DOHH2 (cell line): ENCODE data around the gene CD302.

ENCODE experiments used
- EZH2phosphoT487 ChIP-seq: fragments of 200-600 bp; sonication (generic); IDR thresholded peaks from 2 replicates; pipeline ENCODE4 v1.6.1; 2017; ENCODE audit warnings: borderline replicate concordance, mild to moderate bottlenecking, antibody characterized with exemption, low read length, moderate library complexity, mixed read lengths
- TF ChIP-seq, protein P1 (sequence below): fragments of 200-600 bp; sonication (generic); IDR thresholded peaks from one replicate; pipeline ENCODE4 v1.5.1; 2014; ENCODE audit warnings: antibody characterized with exemption, mild to moderate bottlenecking, low read depth, low read length; ENCODE audit not compliant: poor library complexity, severe bottlenecking

DNA sequence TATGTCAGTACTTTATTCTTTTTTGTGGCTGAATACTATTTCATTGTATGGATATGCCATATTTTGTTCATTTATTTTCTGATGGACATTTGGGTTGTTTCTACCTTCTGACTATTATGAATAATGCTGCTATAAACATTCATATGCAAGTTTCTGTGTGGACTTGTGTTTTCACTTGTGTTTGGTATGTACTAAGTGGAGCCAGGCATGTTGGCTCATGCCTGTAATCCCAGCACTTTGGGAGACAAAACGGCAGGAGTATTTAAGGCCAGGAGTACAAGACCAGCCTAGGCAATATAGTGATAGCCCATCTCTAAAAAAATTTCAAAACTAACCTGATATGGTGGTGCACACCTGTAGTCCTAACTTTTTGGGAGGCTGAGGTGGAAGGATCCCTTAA is 62.4 kb downstream of the CD302 start:
- TF ChIP-seq, protein P1, sequence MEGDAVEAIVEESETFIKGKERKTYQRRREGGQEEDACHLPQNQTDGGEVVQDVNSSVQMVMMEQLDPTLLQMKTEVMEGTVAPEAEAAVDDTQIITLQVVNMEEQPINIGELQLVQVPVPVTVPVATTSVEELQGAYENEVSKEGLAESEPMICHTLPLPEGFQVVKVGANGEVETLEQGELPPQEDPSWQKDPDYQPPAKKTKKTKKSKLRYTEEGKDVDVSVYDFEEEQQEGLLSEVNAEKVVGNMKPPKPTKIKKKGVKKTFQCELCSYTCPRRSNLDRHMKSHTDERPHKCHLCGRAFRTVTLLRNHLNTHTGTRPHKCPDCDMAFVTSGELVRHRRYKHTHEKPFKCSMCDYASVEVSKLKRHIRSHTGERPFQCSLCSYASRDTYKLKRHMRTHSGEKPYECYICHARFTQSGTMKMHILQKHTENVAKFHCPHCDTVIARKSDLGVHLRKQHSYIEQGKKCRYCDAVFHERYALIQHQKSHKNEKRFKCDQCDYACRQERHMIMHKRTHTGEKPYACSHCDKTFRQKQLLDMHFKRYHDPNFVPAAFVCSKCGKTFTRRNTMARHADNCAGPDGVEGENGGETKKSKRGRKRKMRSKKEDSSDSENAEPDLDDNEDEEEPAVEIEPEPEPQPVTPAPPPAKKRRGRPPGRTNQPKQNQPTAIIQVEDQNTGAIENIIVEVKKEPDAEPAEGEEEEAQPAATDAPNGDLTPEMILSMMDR, result no peak
- TF ChIP-seq EZH2phosphoT487, result no peak
